ENCODE measurements around the gene TEKT5.

GRCh38 chr16:10616419-10616755, 78.3 kb downstream of the TEKT5 start:
- TF ChIP-seq EZH2 (IDR thresholded peaks at IDR 0.05; ENCODE audit: insufficient read depth, poor library complexity, severe bottlenecking) (no peak), EZH2phosphoT487 (IDR thresholded peaks at IDR 0.05; ENCODE audit: insufficient read depth, low read depth) (no peak)
